GM19372 (cell line): ENCODE results near the gene ENDOG.
"Not testable (repeated sequence)": the region's sequence is repeated elsewhere in the genome, so short reads cannot be mapped to it uniquely, and the experiment has no call there.

Source experiments
- ATAC-seq: cut with Tn5 transposase; IDR thresholded peaks from one replicate; pipeline ENCODE4 v1.9.1; 2021; ENCODE audit warnings: mild to moderate bottlenecking, low read depth, moderate library complexity; ENCODE audit not compliant: unreplicated experiment

The ENDOG gene

GRCh38 chr9:128818099-128818838 lies at the start of gene ENDOG:
Gene ENDOG, plus strand, starts transcription at chr9:128818500. Its CDS starts 185 bp downstream, at chr9:128818685.
- ATAC-seq, result peak; percentile 78

- no peak for ATAC-seq
These were observed 49.7 kb upstream of the ENDOG start for GRCh38 chr9:128768606-128769005.

- no peak for ATAC-seq
These were observed 47.8 kb upstream of the ENDOG start for GRCh38 chr9:128770286-128771030.

GRCh38 chr9:128771094-128771721 lies 47.1 kb upstream of the ENDOG start:
- ATAC-seq, result peak; percentile 7

- ATAC-seq, result peak; percentile 95
These were observed 46.4 kb upstream of the ENDOG start, which contains the start of gene ZER1 for GRCh38 chr9:128771745-128772519. Gene ZER1, minus strand, starts transcription at chr9:128771927. Its CDS starts 16,362 bp downstream, at chr9:128755565.

GRCh38 chr9:128773049-128773448 lies 45.3 kb upstream of the ENDOG start:
- ATAC-seq, result no peak

GRCh38 chr9:128774804-128775203 lies 43.5 kb upstream of the ENDOG start:
- no peak for ATAC-seq

- not testable (repeated sequence) for ATAC-seq
These were observed 38.2 kb upstream of the ENDOG start for GRCh38 chr9:128780093-128780492.

- no peak for ATAC-seq
These were observed 36.9 kb upstream of the ENDOG start for GRCh38 chr9:128781187-128782070.

- ATAC-seq, result no peak
These were observed 35.6 kb upstream of the ENDOG start for GRCh38 chr9:128782669-128783068.

- no peak for ATAC-seq
These were observed 32.9 kb upstream of the ENDOG start for GRCh38 chr9:128785427-128785826.

- ATAC-seq, result peak; percentile 88
These were observed 31.4 kb upstream of the ENDOG start, which contains the start of gene TBC1D13 for GRCh38 chr9:128786681-128787601. Gene TBC1D13, plus strand, starts transcription at chr9:128787253. Its CDS starts 101 bp downstream, at chr9:128787354.

GRCh38 chr9:128787659-128788058 lies 30.6 kb upstream of the ENDOG start:
- ATAC-seq, result no peak

GRCh38 chr9:128788445-128788844 lies 29.9 kb upstream of the ENDOG start:
- ATAC-seq, result no peak

- ATAC-seq, result no peak
These were observed 27.8 kb upstream of the ENDOG start for GRCh38 chr9:128790536-128790935.

- ATAC-seq, result no peak
These were observed 26.2 kb upstream of the ENDOG start for GRCh38 chr9:128792134-128792533.

- ATAC-seq, result no peak
These were observed 25.2 kb upstream of the ENDOG start for GRCh38 chr9:128792978-128793686.

GRCh38 chr9:128794961-128795360 lies 23.3 kb upstream of the ENDOG start:
- ATAC-seq, result not testable (repeated sequence)
